Mesothelial cell of epicardium (in vitro differentiated cells): ENCODE results near the gene BMPER. TPM values are rescaled to one million over a fixed set of nuclear protein-coding genes. Genes with fewer than 3 reads are reported as not detected.

Experiments used
- DNase-seq, 2 experiments: peaks; one replicate each; pipeline ENCODE4 v3.0.0; 2021; ENCODE audit warnings: low spot score in 2 of 2; ENCODE audit not compliant: unreplicated experiment in 2 of 2
- H3K27ac Mint-ChIP-seq: 2 replicates; pipeline ENCODE4 v1.8.0; 2021; ENCODE audit warnings: mixed read lengths
- H3K27me3 Mint-ChIP-seq: 2 replicates; pipeline ENCODE4 v1.8.0; 2021; ENCODE audit warnings: low read depth, mixed read lengths
- H3K36me3 Mint-ChIP-seq: 2 replicates; pipeline ENCODE4 v1.8.0; 2021; ENCODE audit warnings: mixed read lengths
- H3K4me1 Mint-ChIP-seq: 2 replicates; pipeline ENCODE4 v1.8.0; 2021; ENCODE audit warnings: mixed read lengths
- H3K4me3 Mint-ChIP-seq: 2 replicates; pipeline ENCODE4 v1.8.0; 2021; ENCODE audit warnings: mild to moderate bottlenecking, moderate library complexity, mixed read lengths
- H3K9me3 Mint-ChIP-seq: 2 replicates; pipeline ENCODE4 v1.8.0; 2021; ENCODE audit warnings: mixed read lengths
- total RNA-seq: library from RNA; stranded (reverse); gene quantifications from 3 replicates; pipeline ENCODE4 v1.2.1, GENCODE V29; 2021
- TF ChIP-seq, protein P1 (sequence below): fragments of 200-600 bp; sonication (generic); IDR thresholded peaks from one replicate; pipeline ENCODE4 v1.5.0; 2021; ENCODE audit warnings: antibody characterized with exemption; ENCODE audit not compliant: unreplicated experiment

Gene BMPER
- total RNA-seq, 1 donor from 2014 or later = 1.7 TPM

DNA sequence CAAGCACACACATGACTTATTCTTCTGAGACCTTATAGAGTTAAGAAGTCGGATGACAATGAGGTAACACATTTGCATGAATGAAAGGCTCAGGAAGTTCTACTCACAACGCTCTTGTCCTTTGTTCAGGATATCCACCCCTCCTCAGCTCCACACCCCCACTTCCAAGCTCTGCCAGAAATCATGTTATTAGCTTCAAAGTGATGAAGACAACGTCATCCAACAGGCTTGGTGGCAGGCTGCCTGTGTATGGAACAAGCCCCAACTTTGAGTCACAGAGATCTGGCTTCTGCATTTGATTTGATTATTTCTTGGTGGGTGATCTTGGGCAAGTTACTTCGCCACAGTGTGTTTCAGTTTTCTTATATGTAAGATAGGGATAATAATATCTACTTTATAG is 12.4 kb upstream of the BMPER start:
- no peak for DNase-seq
- no peak overlapping the region for H3K4me3 Mint-ChIP-seq
- TF ChIP-seq, protein P1, sequence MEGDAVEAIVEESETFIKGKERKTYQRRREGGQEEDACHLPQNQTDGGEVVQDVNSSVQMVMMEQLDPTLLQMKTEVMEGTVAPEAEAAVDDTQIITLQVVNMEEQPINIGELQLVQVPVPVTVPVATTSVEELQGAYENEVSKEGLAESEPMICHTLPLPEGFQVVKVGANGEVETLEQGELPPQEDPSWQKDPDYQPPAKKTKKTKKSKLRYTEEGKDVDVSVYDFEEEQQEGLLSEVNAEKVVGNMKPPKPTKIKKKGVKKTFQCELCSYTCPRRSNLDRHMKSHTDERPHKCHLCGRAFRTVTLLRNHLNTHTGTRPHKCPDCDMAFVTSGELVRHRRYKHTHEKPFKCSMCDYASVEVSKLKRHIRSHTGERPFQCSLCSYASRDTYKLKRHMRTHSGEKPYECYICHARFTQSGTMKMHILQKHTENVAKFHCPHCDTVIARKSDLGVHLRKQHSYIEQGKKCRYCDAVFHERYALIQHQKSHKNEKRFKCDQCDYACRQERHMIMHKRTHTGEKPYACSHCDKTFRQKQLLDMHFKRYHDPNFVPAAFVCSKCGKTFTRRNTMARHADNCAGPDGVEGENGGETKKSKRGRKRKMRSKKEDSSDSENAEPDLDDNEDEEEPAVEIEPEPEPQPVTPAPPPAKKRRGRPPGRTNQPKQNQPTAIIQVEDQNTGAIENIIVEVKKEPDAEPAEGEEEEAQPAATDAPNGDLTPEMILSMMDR = no peak
- peaks cover 14% of the 10 kb centered on the region for H3K27me3 Mint-ChIP-seq
- no peak overlapping the region for H3K27ac Mint-ChIP-seq
- H3K9me3 Mint-ChIP-seq = no peaks in the 10 kb centered on the region
- H3K36me3 Mint-ChIP-seq = no peaks in the 10 kb centered on the region
- peaks cover 17% of the 10 kb centered on the region for H3K4me1 Mint-ChIP-seq

DNA sequence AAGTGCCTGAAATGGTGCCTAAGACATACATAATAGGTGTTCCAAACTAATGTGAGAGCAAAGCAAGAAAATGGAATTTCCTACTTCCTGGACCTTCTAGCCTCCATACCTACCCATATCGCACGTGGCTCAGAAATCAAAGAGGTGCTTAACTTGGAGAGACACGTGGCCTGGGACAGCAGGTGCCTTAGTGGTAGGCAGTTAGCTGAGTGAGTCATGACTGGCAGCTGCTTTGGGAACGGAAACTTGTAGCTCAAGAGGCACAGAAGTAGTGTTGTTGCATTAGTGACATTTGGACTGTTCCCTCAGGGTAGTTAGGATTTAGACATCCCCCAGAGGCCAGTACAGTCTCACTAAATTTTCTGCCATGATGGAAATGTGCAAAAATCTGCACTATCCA is 12.0 kb upstream of the BMPER start:
- TF ChIP-seq, protein P1 = no peak
- DNase-seq = no peak
- no peak overlapping the region for H3K27ac Mint-ChIP-seq
- H3K9me3 Mint-ChIP-seq = no peaks in the 10 kb centered on the region
- no peaks in the 10 kb centered on the region for H3K36me3 Mint-ChIP-seq
- H3K4me1 Mint-ChIP-seq = peaks cover 14% of the 10 kb centered on the region
- no peak overlapping the region for H3K4me3 Mint-ChIP-seq
- H3K27me3 Mint-ChIP-seq = peaks cover 15% of the 10 kb centered on the region

DNA sequence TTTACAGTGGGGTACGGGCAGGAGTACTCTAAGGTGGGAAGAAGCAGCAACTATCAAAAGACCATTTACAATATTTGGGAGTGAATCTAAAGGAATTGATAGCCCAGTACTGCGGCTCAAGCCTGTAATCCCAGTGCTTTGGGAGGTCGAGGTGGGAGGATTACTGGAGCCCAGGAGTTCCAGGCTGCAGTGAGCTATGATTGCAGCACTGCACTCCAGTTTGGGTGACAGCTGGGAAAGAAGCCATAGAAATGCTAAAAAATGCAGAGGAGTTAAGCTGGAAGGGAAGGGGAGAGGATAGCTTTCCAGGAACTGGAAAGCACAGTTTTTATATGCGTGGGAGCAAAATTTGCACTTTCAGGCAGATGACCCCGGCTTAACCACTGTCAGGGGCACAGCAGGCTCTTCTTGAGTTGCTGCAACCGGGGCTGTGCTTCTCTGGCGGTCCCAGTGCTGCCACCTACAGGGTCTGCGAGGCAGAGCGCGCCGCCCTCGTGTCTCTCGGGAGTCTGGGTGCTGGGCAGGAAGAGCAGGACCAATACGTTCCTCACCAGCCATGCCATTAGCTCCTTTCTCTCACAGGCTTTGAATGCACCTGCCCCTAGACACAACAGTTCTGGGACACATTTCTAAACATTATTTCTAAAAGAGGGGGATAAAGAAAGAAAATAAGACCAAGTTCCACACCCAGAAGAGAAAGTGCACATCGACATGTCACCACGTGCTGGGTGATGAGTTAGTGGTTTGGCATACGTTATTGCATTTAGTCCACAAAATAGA is 10.1 kb upstream of the BMPER start:
- H3K4me3 Mint-ChIP-seq = no peak overlapping the region
- DNase-seq = peak; percentile 63 to 91
- peaks cover 24% of the 10 kb centered on the region for H3K27me3 Mint-ChIP-seq
- no peaks in the 10 kb centered on the region for H3K36me3 Mint-ChIP-seq
- peaks cover 5% of the 10 kb centered on the region for H3K4me1 Mint-ChIP-seq
- TF ChIP-seq, protein P1 = peak; percentile 70
- H3K9me3 Mint-ChIP-seq = no peaks in the 10 kb centered on the region
- H3K27ac Mint-ChIP-seq = no peak overlapping the region

DNA sequence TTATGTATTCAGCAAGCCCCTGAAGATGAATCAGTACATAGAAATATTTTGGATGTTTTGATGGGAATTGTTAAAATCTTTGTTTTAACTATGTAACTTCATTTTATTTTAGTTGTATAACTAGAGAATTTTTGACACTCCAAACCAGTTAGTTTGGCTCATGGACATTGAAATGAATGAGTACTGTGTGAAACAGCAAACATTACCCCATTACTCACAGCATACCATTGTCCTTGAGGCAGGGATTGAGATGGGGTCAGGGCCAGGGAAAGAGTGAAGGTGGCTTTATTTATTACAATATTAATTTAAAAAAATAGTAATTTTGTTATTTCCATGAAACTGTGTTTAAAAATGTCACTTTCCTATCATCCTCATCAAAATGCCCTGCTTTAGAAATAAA is 4.8 kb upstream of the BMPER start:
- no peak for DNase-seq
- no peak overlapping the region for H3K4me3 Mint-ChIP-seq
- H3K36me3 Mint-ChIP-seq = no peaks in the 10 kb centered on the region
- TF ChIP-seq, protein P1 = no peak
- peaks cover 48% of the 10 kb centered on the region for H3K27me3 Mint-ChIP-seq
- H3K4me1 Mint-ChIP-seq = peaks cover 7% of the 10 kb centered on the region
- H3K27ac Mint-ChIP-seq = no peak overlapping the region
- no peaks in the 10 kb centered on the region for H3K9me3 Mint-ChIP-seq

DNA sequence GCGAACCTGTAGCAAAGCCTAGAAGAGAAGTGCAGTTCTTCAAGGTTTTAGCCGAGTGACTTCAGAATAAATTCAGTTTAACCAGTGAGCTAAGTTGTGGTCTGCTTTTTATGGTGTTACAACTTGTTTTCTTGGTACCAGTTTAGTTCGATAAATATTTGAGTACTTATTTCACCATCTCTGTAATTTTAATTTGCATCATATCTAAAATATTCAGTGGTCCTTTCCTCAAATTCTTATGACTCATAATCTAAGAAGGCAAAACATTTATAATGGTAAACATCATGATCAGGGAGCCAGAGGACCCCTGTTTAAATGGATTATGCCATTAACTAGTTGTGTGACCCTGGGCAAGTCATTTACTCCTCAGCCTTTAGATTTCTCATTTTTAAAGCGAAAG is 4.1 kb upstream of the BMPER start:
- DNase-seq = no peak
- Mint-ChIP-seq H3K27ac (no peak overlapping the region), H3K36me3 (no peaks in the 10 kb centered on the region), H3K27me3 (peaks cover 52% of the 10 kb centered on the region), H3K9me3 (no peaks in the 10 kb centered on the region), H3K4me3 (no peak overlapping the region), H3K4me1 (peaks cover 9% of the 10 kb centered on the region)
- TF ChIP-seq, protein P1 = no peak
